K562 treated with DMSO at 1 percent for 12 hours (cell line): ENCODE results near the gene ICE2. TPM values are rescaled to one million over a fixed set of nuclear protein-coding genes. Genes with fewer than 3 reads are reported as not detected.

ENCODE experiments used
- total RNA-seq: library from RNA; unstranded; fragments of 300-600 nt; gene quantifications from 2 replicates; pipeline ENCODE4 v1.2.3, GENCODE V29; 2022; ENCODE audit not compliant: insufficient read depth

The ICE2 gene, protein sequence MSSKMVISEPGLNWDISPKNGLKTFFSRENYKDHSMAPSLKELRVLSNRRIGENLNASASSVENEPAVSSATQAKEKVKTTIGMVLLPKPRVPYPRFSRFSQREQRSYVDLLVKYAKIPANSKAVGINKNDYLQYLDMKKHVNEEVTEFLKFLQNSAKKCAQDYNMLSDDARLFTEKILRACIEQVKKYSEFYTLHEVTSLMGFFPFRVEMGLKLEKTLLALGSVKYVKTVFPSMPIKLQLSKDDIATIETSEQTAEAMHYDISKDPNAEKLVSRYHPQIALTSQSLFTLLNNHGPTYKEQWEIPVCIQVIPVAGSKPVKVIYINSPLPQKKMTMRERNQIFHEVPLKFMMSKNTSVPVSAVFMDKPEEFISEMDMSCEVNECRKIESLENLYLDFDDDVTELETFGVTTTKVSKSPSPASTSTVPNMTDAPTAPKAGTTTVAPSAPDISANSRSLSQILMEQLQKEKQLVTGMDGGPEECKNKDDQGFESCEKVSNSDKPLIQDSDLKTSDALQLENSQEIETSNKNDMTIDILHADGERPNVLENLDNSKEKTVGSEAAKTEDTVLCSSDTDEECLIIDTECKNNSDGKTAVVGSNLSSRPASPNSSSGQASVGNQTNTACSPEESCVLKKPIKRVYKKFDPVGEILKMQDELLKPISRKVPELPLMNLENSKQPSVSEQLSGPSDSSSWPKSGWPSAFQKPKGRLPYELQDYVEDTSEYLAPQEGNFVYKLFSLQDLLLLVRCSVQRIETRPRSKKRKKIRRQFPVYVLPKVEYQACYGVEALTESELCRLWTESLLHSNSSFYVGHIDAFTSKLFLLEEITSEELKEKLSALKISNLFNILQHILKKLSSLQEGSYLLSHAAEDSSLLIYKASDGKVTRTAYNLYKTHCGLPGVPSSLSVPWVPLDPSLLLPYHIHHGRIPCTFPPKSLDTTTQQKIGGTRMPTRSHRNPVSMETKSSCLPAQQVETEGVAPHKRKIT
- total RNA-seq: 8.9 and 23.0 TPM in 2 replicates

DNA sequence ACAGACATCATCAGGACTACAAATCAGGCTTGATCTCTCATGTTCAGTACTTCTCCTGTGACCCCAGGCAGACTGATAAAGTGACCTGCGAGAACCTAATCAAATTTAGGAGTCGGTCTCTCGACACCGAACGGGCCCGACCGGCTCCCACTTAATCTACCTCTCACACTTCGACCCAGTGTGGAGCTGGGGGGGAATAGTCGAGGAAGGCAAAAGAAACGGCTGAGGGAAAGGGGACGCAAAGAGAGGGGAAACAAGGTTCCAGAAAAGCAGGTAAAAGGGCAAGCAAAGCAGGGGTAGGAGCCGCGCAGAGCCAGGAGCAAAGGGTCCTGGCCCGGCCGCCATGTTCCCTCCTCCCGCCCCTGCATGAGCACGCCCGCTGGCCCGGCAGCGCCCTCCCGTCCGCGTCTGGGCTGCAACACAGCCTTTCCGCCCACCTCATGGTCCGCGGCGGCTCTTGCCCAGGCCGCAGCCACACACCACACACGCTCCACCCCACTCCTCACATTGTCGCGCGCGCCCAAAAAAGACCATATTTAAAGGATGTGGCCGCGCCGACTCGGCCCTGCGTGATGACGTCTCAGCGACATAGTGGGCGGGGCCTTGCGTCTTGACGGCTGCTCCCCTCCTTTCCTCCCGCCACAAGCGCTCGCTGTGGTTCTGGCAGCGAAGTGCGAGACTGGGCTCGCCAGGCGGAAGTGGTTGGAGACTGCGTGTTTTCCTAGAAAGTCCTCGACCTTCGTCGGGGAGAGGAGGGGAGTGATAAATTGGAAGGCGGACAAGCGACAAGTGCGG is at the start of gene ICE2:
TSS of gene ICE2 (minus strand) at position 577 of the 795 bp plus-strand sequence. CDS start 1,165 bp downstream, outside the sequence.

DNA sequence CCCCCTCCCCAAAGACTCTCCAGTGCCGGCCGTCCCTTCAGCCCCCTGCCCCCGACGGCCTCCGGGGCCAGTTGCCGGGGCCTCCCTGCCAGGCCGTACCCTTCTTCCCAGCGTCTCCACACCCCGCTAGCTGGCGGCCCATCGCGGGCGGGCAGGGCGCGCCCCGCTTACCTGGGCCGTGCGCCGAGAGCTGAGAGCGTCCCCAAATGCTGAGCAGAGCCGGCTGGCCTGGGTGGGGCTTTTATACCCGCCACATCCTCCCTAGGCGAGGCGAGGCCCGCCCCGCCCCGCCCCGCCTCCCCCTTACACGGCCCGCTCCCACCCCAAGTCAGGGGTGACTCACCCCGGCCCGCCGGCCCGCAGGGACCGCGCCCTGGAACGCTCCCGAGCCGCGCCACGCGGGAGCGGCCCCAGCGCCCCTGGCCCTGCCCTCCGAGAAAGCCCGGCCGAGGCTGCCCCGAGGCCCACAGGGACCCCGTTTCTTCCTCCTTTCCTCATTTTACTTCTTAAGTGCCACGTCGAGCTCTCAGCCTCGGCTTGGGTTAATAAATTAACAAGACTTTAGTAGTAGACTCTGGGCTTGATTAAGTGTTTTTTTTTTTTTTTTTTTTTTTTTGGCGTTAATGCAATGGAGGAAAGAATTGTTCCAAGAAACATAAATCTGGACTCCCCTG is 81.0 kb downstream of the ICE2 start, which contains the start of gene ANXA2:
TSS of gene ANXA2 (minus strand) at position 215 of the 674 bp plus-strand sequence. CDS start 11,911 bp downstream, outside the sequence.

Other genes starting within 250 kb of the ICE2 start
- gene ANXA2, start 81.2 kb downstream of the ICE2 start, total RNA-seq: 287 and 321 TPM in 2 replicates